GM12873 (cell line): ENCODE results near the gene GBA2.
A peak's percentile ranks its signal among the peaks of the same experiment; 100 is the strongest.

Experiments
- TF ChIP-seq, protein P1 (sequence below): IDR thresholded peaks from 2 replicates; pipeline ENCODE4 v1.5.1; 2012; ENCODE audit warnings: low read depth, mild to moderate bottlenecking, moderate library complexity, low read length, control low read depth; ENCODE audit not compliant: insufficient read depth; ENCODE audit errors: missing control alignments

GBA2 gene

DNA sequence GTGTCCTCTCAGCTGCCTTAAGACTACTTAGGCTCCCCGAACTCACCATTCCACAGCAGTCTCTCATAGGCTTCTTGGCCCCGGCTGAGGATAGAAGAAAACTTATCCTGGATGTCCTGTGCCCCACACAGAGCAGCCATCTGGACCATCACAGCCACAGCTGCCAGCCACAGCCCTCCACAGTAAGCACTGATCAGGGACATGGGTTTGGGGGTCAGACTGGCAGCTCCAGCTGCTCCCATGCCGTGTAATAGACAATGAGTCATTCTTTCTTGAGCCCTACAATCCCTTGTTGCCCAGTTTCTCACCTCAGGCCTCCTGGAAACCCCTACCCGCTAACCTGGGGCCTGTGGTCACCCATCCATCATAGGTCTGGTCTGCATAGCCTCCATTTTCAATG, 10.8 kb downstream of the GBA2 start:
- TF ChIP-seq, protein P1, sequence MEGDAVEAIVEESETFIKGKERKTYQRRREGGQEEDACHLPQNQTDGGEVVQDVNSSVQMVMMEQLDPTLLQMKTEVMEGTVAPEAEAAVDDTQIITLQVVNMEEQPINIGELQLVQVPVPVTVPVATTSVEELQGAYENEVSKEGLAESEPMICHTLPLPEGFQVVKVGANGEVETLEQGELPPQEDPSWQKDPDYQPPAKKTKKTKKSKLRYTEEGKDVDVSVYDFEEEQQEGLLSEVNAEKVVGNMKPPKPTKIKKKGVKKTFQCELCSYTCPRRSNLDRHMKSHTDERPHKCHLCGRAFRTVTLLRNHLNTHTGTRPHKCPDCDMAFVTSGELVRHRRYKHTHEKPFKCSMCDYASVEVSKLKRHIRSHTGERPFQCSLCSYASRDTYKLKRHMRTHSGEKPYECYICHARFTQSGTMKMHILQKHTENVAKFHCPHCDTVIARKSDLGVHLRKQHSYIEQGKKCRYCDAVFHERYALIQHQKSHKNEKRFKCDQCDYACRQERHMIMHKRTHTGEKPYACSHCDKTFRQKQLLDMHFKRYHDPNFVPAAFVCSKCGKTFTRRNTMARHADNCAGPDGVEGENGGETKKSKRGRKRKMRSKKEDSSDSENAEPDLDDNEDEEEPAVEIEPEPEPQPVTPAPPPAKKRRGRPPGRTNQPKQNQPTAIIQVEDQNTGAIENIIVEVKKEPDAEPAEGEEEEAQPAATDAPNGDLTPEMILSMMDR = no peak

GRCh38 chr9:35737143-35737542, 11.9 kb downstream of the GBA2 start:
- TF ChIP-seq, protein P1 = no peak

- TF ChIP-seq, protein P1 = peak; percentile 93
These were observed 12.8 kb downstream of the GBA2 start for GRCh38 chr9:35736201-35736633.

- TF ChIP-seq, protein P1 = no peak
These were observed 14.9 kb downstream of the GBA2 start for GRCh38 chr9:35734096-35734495.

DNA sequence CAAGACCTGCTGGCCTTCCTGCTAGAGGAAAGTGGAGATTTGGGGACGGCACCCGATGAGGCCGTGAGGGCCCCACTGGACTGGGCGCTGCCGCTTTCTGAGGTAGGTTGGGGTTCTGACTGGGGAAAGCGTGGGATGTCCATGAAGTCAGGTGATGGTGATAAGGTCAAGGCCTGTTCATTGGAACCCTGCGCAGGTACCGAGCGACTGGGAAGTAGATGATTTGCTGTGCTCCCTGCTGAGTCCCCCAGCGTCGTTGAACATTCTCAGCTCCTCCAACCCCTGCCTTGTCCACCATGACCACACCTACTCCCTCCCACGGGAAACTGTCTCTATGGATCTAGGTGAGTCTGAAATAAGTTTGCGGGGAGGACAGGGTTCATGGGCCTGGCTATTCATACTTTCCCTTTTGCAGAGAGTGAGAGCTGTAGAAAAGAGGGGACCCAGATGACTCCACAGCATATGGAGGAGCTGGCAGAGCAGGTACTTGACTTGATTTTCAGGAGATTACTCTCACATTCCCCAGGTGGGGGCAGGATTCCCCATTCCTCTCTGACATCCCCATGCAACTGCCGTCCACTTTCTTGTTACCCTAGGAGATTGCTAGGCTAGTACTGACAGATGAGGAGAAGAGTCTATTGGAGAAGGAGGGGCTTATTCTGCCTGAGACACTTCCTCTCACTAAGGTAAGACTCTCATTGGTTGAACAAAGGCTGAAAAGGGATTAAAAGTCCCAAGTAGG, 16.1 kb downstream of the GBA2 start:
- TF ChIP-seq, protein P1 = peak; percentile 12

DNA sequence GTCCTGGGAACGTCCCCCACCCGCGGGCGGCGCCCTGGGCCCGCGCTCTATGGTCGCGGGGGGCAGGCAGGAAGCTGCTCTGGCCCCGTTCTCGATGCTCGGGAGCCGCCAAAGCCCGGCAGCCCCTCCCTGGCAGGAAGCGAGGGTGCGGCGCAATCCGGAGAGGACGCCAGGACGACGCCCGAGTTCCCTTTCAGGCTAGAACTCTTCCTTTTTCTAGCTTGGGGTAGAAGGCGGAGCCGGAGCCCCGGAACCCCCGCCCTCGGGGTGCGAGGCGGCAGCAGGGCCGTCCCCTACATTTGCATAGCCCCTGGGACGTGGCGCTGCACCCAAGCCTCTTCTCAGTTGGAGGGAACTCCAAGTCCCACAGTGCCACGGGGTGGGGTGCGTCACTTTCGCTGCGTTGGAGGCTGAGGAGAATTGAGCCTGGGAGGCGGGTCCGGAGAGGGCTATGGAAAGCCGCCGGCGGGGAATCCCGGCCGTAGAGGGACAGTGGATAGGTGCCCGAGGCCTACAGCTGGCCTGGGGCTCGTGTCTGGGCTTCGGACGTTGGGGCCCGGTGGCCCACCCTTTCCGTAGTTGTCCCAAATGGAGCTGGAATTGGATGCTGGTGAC, 16.7 kb downstream of the GBA2 start, which contains the start of the genes CREB3 and TLN1:
CREB3 (plus strand) TSS at position 482 of the 615 bp plus-strand sequence; CDS start at position 589, 107 bp downstream.
TLN1 (minus strand) TSS at position 11 of the 615 bp plus-strand sequence. CDS start 6,501 bp downstream, outside the sequence.
- TF ChIP-seq, protein P1 = no peak

- TF ChIP-seq, protein P1 = no peak
These were observed 17.4 kb downstream of the GBA2 start for GRCh38 chr9:35731415-35732184.
